PC-3 (cell line): ENCODE results near the gene SDCBP2. TPM values are rescaled to one million over a fixed set of nuclear protein-coding genes. Genes with fewer than 3 reads are reported as not detected.

Source experiments
- ATAC-seq: fragments of 200-7000 bp; cut with Tn5 transposase; 2 replicates; pipeline ENCODE4 v1.9.1; 2020; ENCODE audit warnings: mild to moderate bottlenecking, moderate library complexity
- BruUV-seq: library from RNA; stranded (reverse); fragments of 400-500 nt; replicated peaks from 2 replicates; lab custom pipeline; 2021; lab: Mats Ljungman, UMichigan
- CTCF ChIA-PET: fragments of 300-600 bp; sonication (Branson Sonifier 250); formaldehyde crosslinking; loops from one replicate; lab custom pipeline; 2022; ENCODE audit warnings: antibody characterized with exemption; lab: Charles Lee
- POLR2A ChIA-PET: fragments of 300-600 bp; sonication (Branson Sonifier 250); formaldehyde crosslinking; loops from one replicate; lab custom pipeline; 2022; ENCODE audit warnings: antibody characterized with exemption; ENCODE audit not compliant: unreplicated experiment; lab: Charles Lee
- DNase-seq: peaks from one replicate; pipeline ENCODE4 v3.0.0-alpha.2; 2015
- H2AFZ ChIP-seq: fragments of 300-600 bp; sonication (generic); 2 replicates; pipeline ENCODE4 v1.6.0; 2016; ENCODE audit warnings: antibody characterized with exemption, low read length
- H3F3A ChIP-seq: fragments of 300-600 bp; sonication (generic); one replicate; pipeline ENCODE4 v1.6.0; 2017; ENCODE audit warnings: antibody characterized with exemption, low read length, control low read depth, mild to moderate bottlenecking; ENCODE audit not compliant: unreplicated experiment
- H3K27ac ChIP-seq: fragments of 300-600 bp; sonication (generic); 2 replicates; pipeline ENCODE4 v1.5.1; 2016; ENCODE audit warnings: mild to moderate bottlenecking, low read length
- H3K27me3 ChIP-seq: fragments of 300-600 bp; sonication (generic); 2 replicates; pipeline ENCODE4 v1.6.1; 2016; ENCODE audit warnings: low read length, mixed read lengths
- H3K36me3 ChIP-seq: fragments of 300-600 bp; sonication (generic); 2 replicates; pipeline ENCODE4 v1.6.1; 2016; ENCODE audit warnings: low read depth, mixed run types, low read length, mixed read lengths
- H3K4me1 ChIP-seq: fragments of 300-600 bp; sonication (generic); 2 replicates; pipeline ENCODE4 v1.5.1; 2016; ENCODE audit warnings: low read length; ENCODE audit not compliant: insufficient read depth
- H3K4me2 ChIP-seq: fragments of 300-600 bp; sonication (generic); 2 replicates; pipeline ENCODE4 v1.6.0; 2016; ENCODE audit warnings: low read length
- H3K4me3 ChIP-seq: fragments of 300-600 bp; sonication (generic); 2 replicates; pipeline ENCODE4 v1.5.1; 2016; ENCODE audit warnings: mild to moderate bottlenecking, low read length, mixed read lengths
- H3K79me2 ChIP-seq: fragments of 300-600 bp; sonication (generic); 2 replicates; pipeline ENCODE4 v1.6.1; 2017; ENCODE audit warnings: low read length, mixed read lengths
- H3K9ac ChIP-seq: fragments of 300-600 bp; sonication (generic); 2 replicates; pipeline ENCODE4 v1.6.0; 2016; ENCODE audit warnings: mild to moderate bottlenecking, low read length
- H3K9me2 ChIP-seq: fragments of 300-600 bp; sonication (generic); replicated peaks from 2 replicates; pipeline ENCODE4 v1.6.1; 2016; ENCODE audit warnings: mixed run types, low read length, mixed read lengths
- H3K9me3 ChIP-seq: fragments of 300-600 bp; sonication (generic); 2 replicates; pipeline ENCODE4 v1.6.1; 2016; ENCODE audit warnings: low read length, mixed read lengths
- H4K20me1 ChIP-seq: fragments of 300-600 bp; sonication (generic); 2 replicates; pipeline ENCODE4 v1.6.1; 2016; ENCODE audit warnings: low read length, mixed read lengths
- CTCF ChIP-seq: fragments of 300-600 bp; sonication (generic); conservative IDR thresholded peaks from 2 replicates; pipeline ENCODE4 v1.5.1; 2017; ENCODE audit warnings: antibody characterized with exemption, low read depth, mild to moderate bottlenecking, low read length
- EZH2 ChIP-seq: fragments of 300-600 bp; sonication (generic); IDR thresholded peaks from one replicate; pipeline ENCODE4 v1.6.1; 2017; ENCODE audit warnings: antibody characterized with exemption, mild to moderate bottlenecking, low read length; ENCODE audit not compliant: unreplicated experiment
- EZH2phosphoT487 ChIP-seq: fragments of 300-600 bp; sonication (generic); IDR thresholded peaks from 2 replicates; pipeline ENCODE4 v1.6.1; 2018; ENCODE audit warnings: mild to moderate bottlenecking, antibody characterized with exemption, low read length, borderline replicate concordance
- intact Hi-C: fragments of 100-400 bp; cut with micrococcal nuclease; formaldehyde crosslinking; loops from 2 replicates; pipeline ENCODE4 v1.9.0; 2023
- total RNA-seq: library from RNA; depleted of rRNA; stranded (reverse); fragments of >200 nt; gene quantifications from 2 replicates; pipeline ENCODE4 v1.2.3, GENCODE V29; 2014

Gene SDCBP2
- total RNA-seq, 1 experiment from 2014 or later, result 14.4 TPM

GRCh38 chr20:1287787-1288569 lies 41.0 kb downstream of the SDCBP2 start:
- H3K4me3 ChIP-seq, result no peak overlapping the region
- no peak overlapping the region for H3K9ac ChIP-seq
- no peaks in the 10 kb centered on the region for H3K9me3 ChIP-seq
- no peak overlapping the region for H3K4me2 ChIP-seq
- intact Hi-C loops, result no loop called here
- ChIA-PET POLR2A (no interaction called here), CTCF (no interaction called here)
- H3K27ac ChIP-seq, result no peak overlapping the region
- TF ChIP-seq EZH2 (no peak), CTCF (no peak), EZH2phosphoT487 (no peak)
- no peak for DNase-seq
- no peaks in the 10 kb centered on the region for H3K9me2 ChIP-seq
- H3K27me3 ChIP-seq, result no peaks in the 10 kb centered on the region
- H3F3A ChIP-seq, result no peaks in the 10 kb centered on the region
- no peaks in the 10 kb centered on the region for H4K20me1 ChIP-seq
- no peaks in the 10 kb centered on the region for H3K4me1 ChIP-seq
- no peak for ATAC-seq
- no TSS peak for BruUV-seq
- H3K79me2 ChIP-seq, result no peaks in the 10 kb centered on the region
- no peak overlapping the region for H2AFZ ChIP-seq
- no peaks in the 10 kb centered on the region for H3K36me3 ChIP-seq

GRCh38 chr20:1287306-1287705 lies 41.6 kb downstream of the SDCBP2 start:
- H3K9me3 ChIP-seq, result no peaks in the 10 kb centered on the region
- ChIA-PET POLR2A (no interaction called here), CTCF (no interaction called here)
- intact Hi-C loops, result no loop called here
- H3K36me3 ChIP-seq, result no peaks in the 10 kb centered on the region
- H3F3A ChIP-seq, result no peaks in the 10 kb centered on the region
- H3K27me3 ChIP-seq, result no peaks in the 10 kb centered on the region
- no peaks in the 10 kb centered on the region for H4K20me1 ChIP-seq
- no peaks in the 10 kb centered on the region for H3K79me2 ChIP-seq
- ATAC-seq (no peak), DNase-seq (no peak)
- H3K27ac ChIP-seq, result no peak overlapping the region
- TF ChIP-seq EZH2phosphoT487 (no peak), CTCF (no peak), EZH2 (no peak)
- H3K9ac ChIP-seq, result no peak overlapping the region
- no peak overlapping the region for H2AFZ ChIP-seq
- H3K9me2 ChIP-seq, result no peaks in the 10 kb centered on the region
- H3K4me2 ChIP-seq, result no peak overlapping the region
- BruUV-seq, result no TSS peak
- H3K4me3 ChIP-seq, result no peak overlapping the region
- H3K4me1 ChIP-seq, result no peaks in the 10 kb centered on the region

GRCh38 chr20:1286267-1287024 lies 42.5 kb downstream of the SDCBP2 start:
- POLR2A ChIA-PET, result no interaction called here
- no TSS peak for BruUV-seq
- no peak for TF ChIP-seq EZH2phosphoT487
- TF ChIP-seq EZH2, result no peak
- TF ChIP-seq CTCF, result no peak

More at GRCh38 chr20:1286267-1287024, 42.5 kb downstream of the SDCBP2 start:
- no peak for DNase-seq
- ATAC-seq, result no peak
- H3K9me3 ChIP-seq, result no peaks in the 10 kb centered on the region
- H3F3A ChIP-seq, result no peaks in the 10 kb centered on the region
- H3K4me3 ChIP-seq, result no peak overlapping the region
- H3K36me3 ChIP-seq, result no peaks in the 10 kb centered on the region
- H3K79me2 ChIP-seq, result no peaks in the 10 kb centered on the region
- H3K4me1 ChIP-seq, result peaks cover 5% of the 10 kb centered on the region; the same call in 1 of the 2 replicates
- intact Hi-C loops, result no loop called here
- H3K4me2 ChIP-seq, result no peak overlapping the region
- no peak overlapping the region for H2AFZ ChIP-seq
- no peaks in the 10 kb centered on the region for H4K20me1 ChIP-seq
- no peaks in the 10 kb centered on the region for H3K9me2 ChIP-seq
- no peak overlapping the region for H3K27ac ChIP-seq
- H3K9ac ChIP-seq, result no peak overlapping the region
- CTCF ChIA-PET, result no interaction called here
- no peaks in the 10 kb centered on the region for H3K27me3 ChIP-seq
